Mucosa of descending colon (tissue), 3 donors: ENCODE results near the gene TLE7. TPM values are rescaled to one million over a fixed set of nuclear protein-coding genes. Genes with fewer than 3 reads are reported as not detected.

Experiments
- ATAC-seq: fragments of 200-7000 bp; cut with Tn5 transposase; one replicate; pipeline ENCODE4 v1.9.1; 2020; ENCODE audit warnings: mild to moderate bottlenecking, moderate library complexity
- DNase-seq, 3 donors: peaks; one replicate each; pipeline ENCODE4 v3.0.0-alpha.2; 2020
- H3K36me3 ChIP-seq: fragments of 200-600 bp; one replicate; pipeline ENCODE4 v1.8.0; 2021; ENCODE audit warnings: low read depth, mild to moderate bottlenecking
- H3K4me1 ChIP-seq: fragments of 200-600 bp; one replicate; pipeline ENCODE4 v1.8.0; 2021; ENCODE audit warnings: low read depth, mild to moderate bottlenecking
- H3K4me3 ChIP-seq: fragments of 200-600 bp; one replicate; pipeline ENCODE4 v1.8.0; 2021; ENCODE audit warnings: mild to moderate bottlenecking
- H3K9me3 ChIP-seq: fragments of 200-600 bp; one replicate; pipeline ENCODE4 v1.8.0; 2021; ENCODE audit warnings: mild to moderate bottlenecking
- intact Hi-C, 2 donors: fragments of 100-400 bp; cut with DNase I in 1 of 2; cut with micrococcal nuclease in 1 of 2; formaldehyde crosslinking; loops; one replicate each; pipeline versions ENCODE4 v1.11.0 to v1.11.1; 2022; cut with DNase I, micrococcal nuclease
- total RNA-seq, 3 donors: library from RNA; stranded (reverse); fragmentation: NEBNext Ultra II Directional in 2 of 3; extraction: Animal tissue kit (Norgen Biotek cat#: 25700) in 2 of 3; gene quantifications; one replicate each; pipeline versions ENCODE4 v1.2.1 to v1.2.4, GENCODE V29; 2021 to 2023
- TF ChIP-seq, protein P1 (sequence below): fragments of 200-600 bp; IDR thresholded peaks from one replicate; pipeline ENCODE4 v1.8.0; 2022; ENCODE audit warnings: antibody characterized with exemption, mild to moderate bottlenecking
- donor health status: DM: no; HTN: no; CAD: no; lungs with moderate emphysema.
- donor health status: DM: no; HTN: no; CAD: no.
- donor health status: DM: no; HTN: yes; CAD: no.

Gene TLE7
- total RNA-seq, 3 donors from 2014 or later = not detected

DNA sequence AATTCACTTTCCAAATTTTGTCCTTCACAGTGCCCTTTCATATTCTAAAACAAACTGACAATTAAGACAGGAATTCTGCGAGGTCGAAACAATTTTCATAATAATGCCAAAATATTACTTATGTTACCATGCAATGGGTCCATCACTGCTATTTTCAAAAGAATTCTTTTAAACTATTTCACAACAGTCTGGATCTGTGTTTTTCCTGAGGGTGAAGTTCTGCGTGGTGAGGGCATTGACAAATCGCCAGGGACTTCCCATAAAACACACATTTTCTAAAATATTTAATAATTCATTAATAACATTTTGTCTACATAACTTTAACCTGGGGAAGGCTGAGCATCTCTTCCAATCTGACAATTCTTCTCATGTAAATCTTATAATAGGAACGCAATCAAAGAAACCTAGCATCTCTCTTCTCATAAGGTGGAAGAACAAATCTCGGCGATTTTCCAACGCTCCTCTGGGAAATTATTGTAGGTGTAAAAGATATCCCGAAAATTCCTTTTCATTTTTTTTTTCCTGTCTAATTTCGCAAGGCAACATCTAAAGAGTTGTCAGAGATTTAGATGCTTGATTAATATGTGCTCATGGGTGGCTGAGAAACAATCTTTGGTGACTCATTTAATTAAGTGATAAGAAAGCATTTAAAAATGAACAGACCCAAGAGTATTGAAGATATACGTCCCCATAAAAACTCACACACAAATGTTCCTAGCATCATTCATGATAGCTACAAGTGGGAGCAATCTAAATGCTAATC, 41.9 kb downstream of the TLE7 start:
- no peaks in the 10 kb centered on the region for H3K4me1 ChIP-seq
- DNase-seq (no peak), ATAC-seq (no peak)
- H3K36me3 ChIP-seq = no peaks in the 10 kb centered on the region
- no peaks in the 10 kb centered on the region for H3K9me3 ChIP-seq
- intact Hi-C loops = no loop called here
- H3K4me3 ChIP-seq = no peak overlapping the region
- TF ChIP-seq, protein P1, sequence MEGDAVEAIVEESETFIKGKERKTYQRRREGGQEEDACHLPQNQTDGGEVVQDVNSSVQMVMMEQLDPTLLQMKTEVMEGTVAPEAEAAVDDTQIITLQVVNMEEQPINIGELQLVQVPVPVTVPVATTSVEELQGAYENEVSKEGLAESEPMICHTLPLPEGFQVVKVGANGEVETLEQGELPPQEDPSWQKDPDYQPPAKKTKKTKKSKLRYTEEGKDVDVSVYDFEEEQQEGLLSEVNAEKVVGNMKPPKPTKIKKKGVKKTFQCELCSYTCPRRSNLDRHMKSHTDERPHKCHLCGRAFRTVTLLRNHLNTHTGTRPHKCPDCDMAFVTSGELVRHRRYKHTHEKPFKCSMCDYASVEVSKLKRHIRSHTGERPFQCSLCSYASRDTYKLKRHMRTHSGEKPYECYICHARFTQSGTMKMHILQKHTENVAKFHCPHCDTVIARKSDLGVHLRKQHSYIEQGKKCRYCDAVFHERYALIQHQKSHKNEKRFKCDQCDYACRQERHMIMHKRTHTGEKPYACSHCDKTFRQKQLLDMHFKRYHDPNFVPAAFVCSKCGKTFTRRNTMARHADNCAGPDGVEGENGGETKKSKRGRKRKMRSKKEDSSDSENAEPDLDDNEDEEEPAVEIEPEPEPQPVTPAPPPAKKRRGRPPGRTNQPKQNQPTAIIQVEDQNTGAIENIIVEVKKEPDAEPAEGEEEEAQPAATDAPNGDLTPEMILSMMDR = no peak

DNA sequence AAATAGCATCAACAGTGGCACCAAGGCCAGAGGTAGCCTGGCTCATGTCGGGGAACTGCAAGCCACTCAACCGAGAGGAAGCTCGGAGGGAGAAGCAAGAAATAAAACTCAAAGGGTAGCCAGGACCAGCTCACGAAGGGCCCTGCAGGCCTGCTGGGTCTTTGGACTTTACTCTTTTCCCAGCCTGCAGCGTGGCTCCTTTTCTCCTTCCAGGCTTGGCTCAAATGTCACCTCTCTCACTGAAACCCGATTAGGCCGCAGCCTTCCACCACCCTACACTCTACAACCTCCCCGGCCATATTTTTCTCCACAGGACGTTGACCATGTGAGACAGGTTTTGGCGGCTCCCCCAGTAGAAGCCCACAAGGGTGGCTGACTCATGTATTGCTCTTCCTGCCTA, 45.3 kb downstream of the TLE7 start:
- no peaks in the 10 kb centered on the region for H3K4me1 ChIP-seq
- H3K4me3 ChIP-seq = no peak overlapping the region
- no peaks in the 10 kb centered on the region for H3K9me3 ChIP-seq
- DNase-seq = no peak
- intact Hi-C loops = no loop called here
- H3K36me3 ChIP-seq = no peaks in the 10 kb centered on the region
- no peak for ATAC-seq
- TF ChIP-seq, protein P1 = no peak

DNA sequence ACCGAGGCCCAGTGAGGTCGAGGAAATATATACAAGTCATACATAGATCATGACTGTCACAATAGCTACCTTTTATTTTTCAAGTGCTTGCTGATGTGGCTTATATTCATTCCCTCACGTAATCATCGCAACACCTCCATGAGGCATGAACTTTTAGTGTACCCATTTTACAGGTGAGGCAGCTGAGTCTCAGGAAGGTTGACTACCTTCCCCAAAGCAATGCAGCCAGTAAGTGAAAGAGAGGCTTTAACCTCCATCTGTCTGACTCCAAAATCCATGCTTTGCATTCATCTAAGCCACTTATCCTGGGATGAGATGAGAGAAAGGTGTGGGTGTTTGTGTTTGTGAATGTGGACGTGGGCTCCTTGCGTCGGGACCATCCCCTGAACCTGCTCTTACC, 52.5 kb downstream of the TLE7 start:
- TF ChIP-seq, protein P1 = no peak
- Histone ChIP-seq H3K4me3 (no peak overlapping the region), H3K9me3 (no peaks in the 10 kb centered on the region), H3K4me1 (no peaks in the 10 kb centered on the region), H3K36me3 (no peaks in the 10 kb centered on the region)
- no peak for ATAC-seq
- DNase-seq = no peak
- intact Hi-C loops = no loop called here

DNA sequence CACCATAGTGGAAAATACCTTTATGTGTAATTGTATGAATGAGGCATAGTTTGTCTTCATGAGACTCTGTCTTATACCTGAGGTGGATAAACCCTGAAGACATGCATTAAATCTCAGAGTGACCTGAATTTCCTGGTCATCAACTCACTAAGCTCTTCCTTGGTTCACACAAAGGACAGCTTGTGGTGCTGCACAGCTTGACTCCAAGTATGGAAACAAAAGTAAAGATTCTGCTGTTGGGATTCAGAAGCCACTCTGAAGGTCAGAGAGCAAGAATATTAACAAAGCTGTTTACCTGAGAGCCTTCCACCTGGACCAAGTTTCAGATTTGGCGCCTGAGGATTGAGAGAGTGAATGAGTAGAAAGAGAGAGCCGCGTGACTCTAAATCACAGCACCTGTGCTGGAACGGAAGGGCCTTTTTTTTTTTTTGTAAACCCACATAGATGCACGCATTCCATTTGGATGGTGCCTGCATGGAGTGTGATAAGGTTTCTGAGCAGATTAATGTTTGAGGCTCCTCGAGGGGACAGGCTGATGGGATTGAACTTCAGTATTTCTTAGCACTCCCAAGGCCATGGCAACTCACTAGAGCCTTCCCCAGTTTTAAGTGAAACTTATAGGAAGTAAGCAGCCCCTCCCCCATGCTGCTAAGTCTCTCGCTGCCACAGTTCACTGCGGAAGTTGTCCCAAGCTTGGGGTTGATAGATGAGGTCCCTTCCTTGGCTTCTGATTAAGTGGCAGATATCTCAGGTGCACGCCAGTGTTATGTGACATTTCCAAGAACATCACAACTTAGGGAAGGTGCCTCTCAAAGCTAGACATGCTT, 54.6 kb downstream of the TLE7 start:
- DNase-seq = no peak
- H3K4me1 ChIP-seq = no peaks in the 10 kb centered on the region
- TF ChIP-seq, protein P1 = no peak
- no peak overlapping the region for H3K4me3 ChIP-seq
- intact Hi-C loops = no loop called here
- no peaks in the 10 kb centered on the region for H3K36me3 ChIP-seq
- H3K9me3 ChIP-seq = no peaks in the 10 kb centered on the region
- ATAC-seq = no peak

DNA sequence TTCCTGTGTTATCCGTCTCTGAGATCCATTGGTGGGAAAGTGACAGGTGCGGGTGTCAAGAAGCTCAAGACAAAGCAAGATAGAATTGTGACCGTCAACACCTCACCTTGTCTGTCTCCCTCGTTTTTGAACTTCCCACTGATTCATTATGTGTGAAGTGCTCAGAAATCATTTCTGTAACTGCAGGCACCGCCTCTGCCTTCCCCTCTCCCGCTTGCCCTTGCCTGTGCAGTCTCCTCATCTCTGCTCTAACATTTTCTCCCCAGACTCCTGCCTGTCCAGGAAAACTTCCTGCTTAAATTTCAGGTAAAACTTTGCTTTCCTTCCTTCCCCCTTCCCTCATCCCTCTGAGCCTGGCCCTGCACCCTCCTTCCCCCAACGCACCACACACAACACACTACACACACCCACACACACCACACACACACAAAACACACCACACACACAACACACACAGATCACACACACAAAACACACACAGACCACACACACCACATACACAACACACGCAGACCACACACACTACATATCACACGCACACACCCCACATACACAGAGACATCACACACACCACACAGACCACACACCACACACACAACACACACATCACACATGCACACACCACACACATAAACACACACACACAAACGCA, 57.7 kb downstream of the TLE7 start:
- DNase-seq (no peak), ATAC-seq (no peak)
- TF ChIP-seq, protein P1 = no peak
- Histone ChIP-seq H3K4me3 (no peak overlapping the region), H3K4me1 (no peaks in the 10 kb centered on the region), H3K36me3 (no peaks in the 10 kb centered on the region), H3K9me3 (no peaks in the 10 kb centered on the region)
- intact Hi-C loops = no loop called here
